Measurements from ENCODE around the gene TOM1L2.

TOM1L2 gene

DNA sequence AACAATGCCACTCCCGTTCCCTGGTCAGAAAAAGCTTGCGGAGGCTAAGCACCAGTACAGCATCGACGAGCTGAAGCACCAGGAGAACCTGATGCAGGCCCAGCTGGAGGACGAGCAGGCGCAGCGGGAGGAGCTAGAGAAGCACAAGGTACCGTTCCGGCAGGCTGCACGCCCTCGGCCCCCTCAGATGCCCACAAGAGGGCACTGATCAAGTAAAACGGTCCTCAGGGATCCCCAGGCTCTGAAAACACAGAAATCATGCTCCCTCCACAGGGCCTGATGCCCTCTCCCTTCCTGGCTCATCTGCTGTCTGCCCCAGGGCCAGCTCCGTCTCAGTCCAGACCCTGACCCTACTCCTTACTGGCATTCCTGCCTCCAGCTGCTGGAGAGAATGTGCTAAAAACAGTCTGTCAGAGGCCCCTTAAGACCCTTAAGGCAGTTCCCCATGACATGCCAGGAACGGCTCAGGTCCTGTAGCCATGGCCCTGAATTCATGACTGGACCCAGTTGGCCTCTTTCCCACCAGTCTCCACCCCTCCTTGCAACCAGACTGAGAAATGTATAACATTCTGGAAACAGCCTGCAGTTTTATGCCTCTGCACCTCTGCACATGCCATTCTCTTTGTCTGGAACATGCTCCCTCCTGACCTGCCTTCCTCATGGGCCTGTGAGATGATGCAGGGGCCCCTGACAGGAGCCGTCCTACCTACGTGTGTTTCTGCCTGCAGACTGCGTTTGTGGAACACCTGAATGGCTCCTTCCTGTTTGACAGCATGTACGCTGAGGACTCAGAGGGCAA is 22.3 kb upstream of the TOM1L2 start:
- DNase-seq, result peak; percentile 29 to 46

- DNase-seq, result no peak
Observed at GRCh38 chr17:17993852-17994251, 21.7 kb upstream of the TOM1L2 start.

- no peak for DNase-seq
Observed at GRCh38 chr17:17993366-17993765, 21.2 kb upstream of the TOM1L2 start.

DNA sequence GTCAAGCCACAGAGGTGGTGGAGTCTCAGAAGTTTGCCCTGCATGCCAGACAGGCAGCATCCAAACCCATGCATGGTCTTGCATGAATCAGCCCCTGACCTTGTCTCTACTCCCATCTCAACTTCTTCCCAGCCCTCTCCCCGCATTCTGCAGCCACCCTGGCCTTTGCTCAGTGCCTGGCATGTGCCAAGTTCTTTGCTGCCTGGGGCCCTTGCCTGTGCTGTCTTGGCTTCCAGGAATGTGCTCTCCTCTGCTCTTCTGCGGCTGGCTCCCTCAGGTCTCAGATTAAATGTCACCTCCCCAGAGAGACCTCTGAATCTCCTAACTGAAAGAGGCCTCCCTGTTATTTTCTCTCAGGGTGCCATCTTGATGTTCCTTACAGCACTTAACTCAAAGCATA is 18.1 kb upstream of the TOM1L2 start:
- no peak for DNase-seq

GRCh38 chr17:17989618-17990017 is 17.4 kb upstream of the TOM1L2 start:
- DNase-seq, result no peak

- DNase-seq, result no peak
Observed at GRCh38 chr17:17989081-17989480, 16.9 kb upstream of the TOM1L2 start.

DNA sequence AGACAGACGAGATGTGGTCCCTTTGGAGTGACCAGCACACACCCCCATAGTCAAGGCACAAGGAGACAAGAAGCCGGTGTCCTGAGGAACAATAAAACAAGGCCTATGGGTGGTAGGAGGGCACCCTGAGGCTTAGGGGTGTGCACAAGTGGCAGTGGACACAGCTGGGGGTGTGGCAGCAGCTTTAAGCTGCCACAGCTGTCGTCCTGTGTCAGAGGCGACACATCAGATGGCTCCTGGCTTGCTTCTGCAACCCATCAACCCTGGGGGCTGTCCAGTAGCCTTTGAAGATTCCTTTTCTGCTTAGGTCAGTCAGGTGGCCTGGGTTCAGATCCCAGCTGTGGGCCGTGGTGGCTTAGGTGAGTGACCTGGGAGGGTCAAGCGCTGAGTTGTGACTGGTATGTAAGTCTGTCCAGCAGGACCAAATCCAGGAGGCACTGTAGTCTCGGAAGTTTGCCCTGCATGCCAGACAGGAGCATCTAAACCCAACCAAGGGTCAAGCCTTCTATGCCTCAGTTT is 16.3 kb upstream of the TOM1L2 start:
- DNase-seq, result no peak

DNA sequence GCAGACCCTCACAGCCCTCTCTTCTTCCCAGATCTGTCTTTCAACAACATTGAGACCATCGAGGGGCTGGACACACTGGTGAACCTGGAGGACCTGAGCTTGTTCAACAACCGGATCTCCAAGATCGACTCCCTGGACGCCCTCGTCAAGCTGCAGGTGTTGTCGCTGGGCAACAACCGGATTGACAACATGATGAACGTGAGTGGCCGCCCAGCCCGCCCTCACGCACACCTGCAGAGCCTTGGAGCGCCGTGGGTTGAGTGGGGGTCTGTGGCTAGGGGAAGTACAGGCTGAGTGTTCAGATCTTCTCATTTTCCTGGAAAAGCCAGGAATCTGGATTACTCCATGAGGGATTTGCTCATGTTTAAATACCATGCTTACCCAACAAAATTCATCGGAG is 15.7 kb upstream of the TOM1L2 start:
- no peak for DNase-seq

DNA sequence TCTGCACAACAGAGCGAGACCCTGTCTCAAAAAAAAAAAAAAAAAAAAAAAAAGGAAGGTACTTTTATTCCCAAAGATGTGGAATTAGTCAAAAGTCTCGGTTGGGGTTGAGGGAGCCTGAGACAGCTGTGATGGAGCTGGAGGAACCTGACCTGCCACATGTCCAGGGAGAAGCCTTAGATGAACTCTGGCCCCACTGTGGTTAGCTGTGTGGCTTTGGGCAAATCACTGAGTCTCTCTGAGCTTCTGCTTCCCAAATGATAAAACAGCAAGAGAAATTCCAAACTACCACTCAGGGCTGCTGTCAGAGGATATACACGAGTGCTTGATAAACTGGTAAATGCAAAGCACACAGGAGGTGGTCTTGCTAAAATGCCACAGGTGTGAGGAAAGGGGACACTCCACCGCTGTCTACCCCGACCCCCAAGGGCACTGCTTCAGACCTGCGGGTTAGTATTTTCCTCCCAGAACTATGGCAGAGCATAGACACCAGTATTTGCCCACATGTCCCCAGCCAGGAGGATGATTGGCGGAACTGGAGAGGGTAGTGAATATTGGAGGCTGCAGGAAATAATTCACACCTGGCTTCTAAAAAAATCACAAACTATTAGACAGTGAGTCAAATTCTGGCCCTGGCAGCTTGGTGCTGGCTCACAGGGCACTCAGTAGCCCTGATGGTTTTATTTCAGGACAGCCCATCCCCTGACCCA is 15.1 kb upstream of the TOM1L2 start:
- DNase-seq, result no peak

- no peak for DNase-seq
Observed at GRCh38 chr17:17985555-17985954, 13.4 kb upstream of the TOM1L2 start.

GRCh38 chr17:17985153-17985552 is 13.0 kb upstream of the TOM1L2 start:
- no peak for DNase-seq

GRCh38 chr17:17983776-17984175 is 11.6 kb upstream of the TOM1L2 start:
- no peak for DNase-seq

DNA sequence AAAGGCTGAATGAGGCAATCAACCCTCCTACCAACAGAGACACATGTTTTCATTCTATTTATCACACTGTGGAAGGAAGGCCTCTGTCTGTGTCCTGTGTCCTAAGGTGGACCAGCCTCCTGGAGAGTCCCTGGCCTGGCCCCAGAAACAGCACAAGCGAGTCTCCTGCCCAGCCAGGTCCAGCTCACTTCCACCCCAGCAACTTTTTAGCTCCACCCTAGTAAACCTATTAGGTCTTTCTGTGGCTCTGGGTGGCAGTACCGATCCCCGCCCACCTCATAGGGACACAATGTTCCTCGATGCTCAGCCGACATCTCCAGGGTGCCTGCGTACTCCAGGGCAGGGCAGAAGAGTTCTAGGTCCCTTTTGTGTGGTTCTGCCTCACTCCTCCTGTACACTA is 11.2 kb upstream of the TOM1L2 start:
- DNase-seq, result no peak

- DNase-seq, result no peak
Observed at GRCh38 chr17:17982801-17983200, 10.6 kb upstream of the TOM1L2 start.

DNA sequence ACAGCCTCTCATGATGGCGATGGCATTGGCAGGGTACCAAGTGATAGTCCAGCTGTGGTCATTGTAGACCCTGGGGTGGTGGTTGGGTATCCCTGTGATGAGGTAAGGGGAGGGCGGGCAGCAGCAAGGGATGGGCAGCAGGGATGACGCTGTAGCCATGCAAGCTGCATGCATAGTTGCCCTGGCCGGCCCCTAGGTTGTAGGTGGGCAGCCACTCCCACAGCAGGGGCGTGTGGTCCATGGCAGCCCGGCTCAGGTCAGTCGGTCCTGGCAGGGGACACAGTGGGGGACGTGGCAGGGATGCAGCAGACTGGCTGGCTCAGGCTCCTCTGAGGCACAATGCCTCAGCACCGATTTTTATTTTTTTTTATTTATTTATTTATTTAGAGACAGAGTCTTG is 9.1 kb upstream of the TOM1L2 start:
- no peak for DNase-seq

- DNase-seq, result no peak
Observed at GRCh38 chr17:17979778-17980177, 7.6 kb upstream of the TOM1L2 start.

DNA sequence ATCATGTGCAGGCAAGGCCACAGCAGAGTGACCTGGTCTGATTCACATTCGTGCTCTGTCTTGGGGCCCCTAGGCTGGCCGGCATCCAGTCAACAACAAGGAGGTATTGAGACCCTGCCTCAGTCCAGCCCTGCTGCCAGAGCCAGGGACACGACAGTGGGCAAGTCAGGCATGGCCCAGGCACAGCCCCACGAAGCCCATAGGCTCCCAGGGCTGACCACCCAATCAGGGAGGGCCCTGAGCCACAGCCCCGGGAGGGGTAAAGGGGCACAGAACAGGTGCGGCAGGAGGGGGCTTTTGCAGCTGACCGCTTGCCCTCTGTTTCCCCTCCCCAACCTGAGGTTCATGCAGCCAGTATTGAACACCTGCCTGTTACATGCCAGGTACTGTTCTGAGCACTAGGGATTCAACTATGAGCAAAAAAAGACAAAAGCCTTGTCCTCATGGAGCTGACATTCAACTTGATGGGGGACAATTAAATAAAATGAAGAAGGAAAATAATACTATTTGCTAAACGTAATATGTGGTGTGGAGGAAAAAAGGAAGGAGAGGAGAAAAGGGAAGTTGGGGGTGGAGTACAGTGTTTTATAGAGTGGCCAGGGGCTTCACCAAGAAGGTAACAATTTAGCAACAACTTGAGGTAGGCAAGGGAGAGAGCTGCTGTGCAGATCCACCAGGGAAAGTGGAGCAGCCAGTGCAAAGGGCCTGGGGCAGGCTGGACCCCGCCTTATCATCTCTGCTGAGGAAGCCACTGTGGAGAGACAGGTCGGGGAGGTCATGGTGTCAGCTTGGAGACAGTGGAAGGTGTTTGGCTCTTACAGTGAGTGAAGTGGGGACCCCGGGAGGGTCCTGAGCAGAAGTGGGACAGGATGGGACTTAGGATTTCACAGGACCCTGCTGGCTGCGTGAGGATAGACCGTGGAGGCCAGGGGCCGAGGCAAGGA is 6.6 kb upstream of the TOM1L2 start:
- DNase-seq, result peak in 1 of 2 donors; percentile 20

- DNase-seq, result no peak
Observed at GRCh38 chr17:17976931-17977570, 4.9 kb upstream of the TOM1L2 start.

DNA sequence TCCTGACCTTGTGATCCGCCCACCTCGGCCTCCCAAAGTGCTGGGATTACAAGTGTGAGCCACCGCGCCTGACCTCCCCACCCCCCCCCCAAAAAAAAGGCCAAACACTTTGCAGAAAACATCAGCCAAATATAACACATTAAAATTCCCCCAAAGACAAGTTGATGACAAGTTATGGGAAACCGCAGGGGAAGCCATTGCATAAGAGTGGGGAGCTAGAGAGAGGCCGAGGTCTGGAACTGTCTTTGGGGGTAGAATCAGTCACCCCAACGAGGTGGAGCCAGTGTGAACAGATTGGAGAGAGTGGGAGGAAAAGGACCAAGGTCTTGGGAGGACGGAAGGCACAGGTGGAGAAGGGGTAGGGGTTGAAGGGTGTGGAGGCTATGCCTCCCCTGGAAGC is 3.2 kb upstream of the TOM1L2 start:
- peak; percentile 24 to 33 for DNase-seq

GRCh38 chr17:17972952-17973254 is 703 bp upstream of the TOM1L2 start:
- no peak for DNase-seq

GRCh38 chr17:17971431-17972125 is 622 bp downstream of the TOM1L2 start:
- no peak for DNase-seq
